ENCODE results near the gene PIK3AP1. TPM values are rescaled to one million over a fixed set of nuclear protein-coding genes. Genes with fewer than 3 reads are reported as not detected.

PIK3AP1 gene
- 10 to 100 TPM in 2 of 4 donors, 1 to 10 TPM in 2; 6.1 to 13.2 (median 9.9) TPM for total RNA-seq
- polyA plus RNA-seq = 10 to 100 TPM in 2 of 3 donors, 1 to 10 TPM in 1; 7.2 to 22.0 (median 11.6) TPM

- peak within 1 kb of the TSS; percentile 34 to 63 (median 52) for H3K4me3 ChIP-seq
- peaks cover 0 to 37% (median 10%) of the 10 kb centered on the region in 3 donors for H3K27me3 ChIP-seq
- intact Hi-C loops (cut with DNase I) = no loop called here
- H3K27ac ChIP-seq = peak within 1 kb of the TSS; percentile 12 to 63 (median 49)
- no peaks in the 10 kb centered on the region for H3K36me3 ChIP-seq
- peak; percentile 67 for DNase-seq
- 1% methylated on average over 52 of the region's 52 CpGs for WGBS, 2 donors
- TF ChIP-seq EP300 (IDR thresholded peaks at IDR 0.05) (no peak), CTCF (IDR thresholded peaks at IDR 0.05) (no peak), POLR2AphosphoS5 (IDR thresholded peaks at IDR 0.05) (no peak), POLR2A (IDR thresholded peaks at IDR 0.05) (no peak)
- peaks cover 0 to 16% (median 14%) of the 10 kb centered on the region in 4 donors for H3K4me1 ChIP-seq
- H3K9me3 ChIP-seq = no peaks in the 10 kb centered on the region
Observed at GRCh38 chr10:96720422-96721206, at the start of gene PIK3AP1. Gene PIK3AP1 (minus strand): TSS chr10:96720514. CDS start chr10:96720394, 120 bp downstream.

- Histone ChIP-seq H3K27ac (no peak overlapping the region), H3K36me3 (no peaks in the 10 kb centered on the region), H3K4me3 (no peak overlapping the region), H3K4me1 (no peaks in the 10 kb centered on the region), H3K27me3 (no peaks in the 10 kb centered on the region), H3K9me3 (peaks cover 0 to 7% (median under 1%) of the 10 kb centered on the region in 4 donors)
- TF ChIP-seq POLR2A (IDR thresholded peaks at IDR 0.05) = no peak
- TF ChIP-seq POLR2AphosphoS5 (IDR thresholded peaks at IDR 0.05) = no peak
- no peak for TF ChIP-seq EP300 (IDR thresholded peaks at IDR 0.05)
- no peak for TF ChIP-seq CTCF (IDR thresholded peaks at IDR 0.05)
- 60 to 93% methylated on average over 11 of the region's 11 CpGs for WGBS, 2 donors
- DNase-seq = no peak
- intact Hi-C loops (cut with DNase I) = loop anchor here (10.0 kb wide), 1 partner anchor 257 kb away; no protein-coding TSS in a partner anchor
Observed at GRCh38 chr10:96768136-96768535, 47.8 kb upstream of the PIK3AP1 start.

GRCh38 chr10:96767611-96768010, 47.3 kb upstream of the PIK3AP1 start:
- TF ChIP-seq CTCF (IDR thresholded peaks at IDR 0.05) = no peak
- no peak for TF ChIP-seq POLR2AphosphoS5 (IDR thresholded peaks at IDR 0.05)
- no peak for TF ChIP-seq EP300 (IDR thresholded peaks at IDR 0.05)
- no peak for TF ChIP-seq POLR2A (IDR thresholded peaks at IDR 0.05)
- no peak for DNase-seq
- H3K4me1 ChIP-seq = no peaks in the 10 kb centered on the region
- H3K36me3 ChIP-seq = no peaks in the 10 kb centered on the region
- no peaks in the 10 kb centered on the region for H3K27me3 ChIP-seq
- H3K9me3 ChIP-seq = peaks cover 0 to 6% (median under 1%) of the 10 kb centered on the region in 4 donors
- WGBS, 2 donors = 34 to 73% methylated on average over 2 of the region's 2 CpGs
- H3K4me3 ChIP-seq = no peak overlapping the region
- intact Hi-C loops (cut with DNase I) = loop anchor here (10.0 kb wide), 1 partner anchor 257 kb away; no protein-coding TSS in a partner anchor
- H3K27ac ChIP-seq = no peak overlapping the region

GRCh38 chr10:96765406-96766240, 45.3 kb upstream of the PIK3AP1 start:
- H3K36me3 ChIP-seq = no peaks in the 10 kb centered on the region
- no peaks in the 10 kb centered on the region for H3K9me3 ChIP-seq
- H3K4me1 ChIP-seq = no peaks in the 10 kb centered on the region
- 32 to 51% methylated on average over 9 of the region's 9 CpGs for WGBS, 2 donors
- TF ChIP-seq CTCF (IDR thresholded peaks at IDR 0.05) (peak; percentile 42 to 81 (median 74)), POLR2A (IDR thresholded peaks at IDR 0.05) (no peak)
- no peak overlapping the region for H3K27ac ChIP-seq
- peak; percentile 74 for DNase-seq
- H3K27me3 ChIP-seq = no peaks in the 10 kb centered on the region
- intact Hi-C loops (cut with DNase I) = loop anchor here (1.0 to 10.0 kb wide), 2 partner anchors 65 to 259 kb away; no protein-coding TSS in a partner anchor
- no peak overlapping the region for H3K4me3 ChIP-seq
